Thyroid gland (tissue), 4 donors: ENCODE measurements around the gene ANKMY1.

Experiments
- POLR2A ChIP-seq, 2 donors: fragments of 450-650 bp; IDR thresholded peaks; one replicate each; pipeline ENCODE4 v1.6.1; 2017; ENCODE audit warnings: antibody characterized with exemption in 2 of 2, mild to moderate bottlenecking in 2 of 2, moderate library complexity in 1 of 2
- TF ChIP-seq, protein P1 (sequence below), 6 experiments: fragments of 200-600 bp in 3 of 6; fragments of 450-650 bp in 3 of 6; sonication (generic) in 3 of 6; IDR thresholded peaks; one replicate each; pipeline ENCODE4 v1.5.1; 2016 to 2019; ENCODE audit warnings: antibody characterized with exemption in 6 of 6, mild to moderate bottlenecking in 2 of 6, inconsistent platforms in 1 of 6, moderate library complexity in 1 of 6

DNA sequence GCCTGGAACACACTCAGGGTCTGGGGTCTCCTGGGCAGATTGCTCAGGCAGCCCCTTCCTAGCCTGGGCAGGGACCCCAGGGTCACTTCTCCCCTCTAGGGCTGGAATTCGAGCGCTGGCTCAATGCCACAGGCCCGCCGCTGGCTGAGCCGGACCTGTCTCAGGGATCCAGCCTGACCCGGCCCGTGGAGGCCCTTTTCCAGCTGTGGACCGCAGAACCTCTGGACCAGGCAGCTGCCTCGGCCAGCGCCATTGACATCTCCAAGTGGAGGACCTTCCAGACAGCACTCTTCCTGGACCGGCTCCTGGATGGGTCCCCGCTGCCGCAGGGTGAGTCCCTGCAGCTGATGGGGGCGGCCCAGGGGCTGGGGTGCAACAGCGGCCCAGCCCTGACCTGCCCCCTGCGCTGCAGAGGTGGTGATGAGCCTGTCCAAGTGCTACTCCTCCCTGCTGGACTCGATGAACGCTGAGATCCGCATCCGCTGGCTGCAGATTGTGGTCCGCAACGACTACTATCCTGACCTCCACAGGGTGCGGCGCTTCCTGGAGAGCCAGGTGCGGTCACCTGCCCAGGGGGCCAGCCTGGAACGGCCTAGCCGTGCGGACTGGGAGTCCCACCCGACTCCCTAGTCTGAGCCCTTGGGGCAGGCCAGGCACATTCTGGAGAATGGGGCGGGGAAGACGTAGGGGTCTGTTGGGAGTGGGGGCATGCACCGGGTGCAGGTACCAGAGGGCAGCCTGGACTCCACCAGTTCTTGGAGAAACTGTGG lies 18.8 kb upstream of the ANKMY1 start:
- TF ChIP-seq POLR2A (IDR thresholded peaks at IDR 0.05): no peak
- TF ChIP-seq, protein P1, sequence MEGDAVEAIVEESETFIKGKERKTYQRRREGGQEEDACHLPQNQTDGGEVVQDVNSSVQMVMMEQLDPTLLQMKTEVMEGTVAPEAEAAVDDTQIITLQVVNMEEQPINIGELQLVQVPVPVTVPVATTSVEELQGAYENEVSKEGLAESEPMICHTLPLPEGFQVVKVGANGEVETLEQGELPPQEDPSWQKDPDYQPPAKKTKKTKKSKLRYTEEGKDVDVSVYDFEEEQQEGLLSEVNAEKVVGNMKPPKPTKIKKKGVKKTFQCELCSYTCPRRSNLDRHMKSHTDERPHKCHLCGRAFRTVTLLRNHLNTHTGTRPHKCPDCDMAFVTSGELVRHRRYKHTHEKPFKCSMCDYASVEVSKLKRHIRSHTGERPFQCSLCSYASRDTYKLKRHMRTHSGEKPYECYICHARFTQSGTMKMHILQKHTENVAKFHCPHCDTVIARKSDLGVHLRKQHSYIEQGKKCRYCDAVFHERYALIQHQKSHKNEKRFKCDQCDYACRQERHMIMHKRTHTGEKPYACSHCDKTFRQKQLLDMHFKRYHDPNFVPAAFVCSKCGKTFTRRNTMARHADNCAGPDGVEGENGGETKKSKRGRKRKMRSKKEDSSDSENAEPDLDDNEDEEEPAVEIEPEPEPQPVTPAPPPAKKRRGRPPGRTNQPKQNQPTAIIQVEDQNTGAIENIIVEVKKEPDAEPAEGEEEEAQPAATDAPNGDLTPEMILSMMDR (IDR thresholded peaks at IDR 0.05): no peak
